GM23338 (cell line): Measurements from ENCODE around the gene PRSS36. TPM values are rescaled to one million over a fixed set of nuclear protein-coding genes. Genes with fewer than 3 reads are reported as not detected.

Experiments
- ATAC-seq: fragments of 200-7000 bp; cut with Tn5 transposase; 3 replicates; pipeline ENCODE4 v1.9.1; 2020
- DNase-seq: peaks from one replicate; pipeline ENCODE4 v3.0.0-alpha.2; 2015; ENCODE audit warnings: low spot score
- H2AFZ ChIP-seq: fragments of 200-600 bp; sonication (generic); 2 replicates; pipeline ENCODE4 v1.8.0; 2016; ENCODE audit warnings: antibody characterized with exemption, mild to moderate bottlenecking, moderate library complexity
- H3F3A ChIP-seq: fragments of 200-600 bp; sonication (generic); replicated peaks from 2 replicates; pipeline ENCODE4 v1.8.0; 2017; ENCODE audit warnings: antibody characterized with exemption, mixed run types, low read depth
- H3K27ac ChIP-seq: fragments of 200-600 bp; sonication (generic); 2 replicates; pipeline ENCODE4 v1.6.1; 2016; ENCODE audit warnings: low read depth
- H3K27me3 ChIP-seq: fragments of 200-600 bp; sonication (generic); 2 replicates; pipeline ENCODE4 v1.8.0; 2016; ENCODE audit warnings: mild to moderate bottlenecking, mixed run types, moderate library complexity; ENCODE audit not compliant: insufficient read depth
- H3K36me3 ChIP-seq: fragments of 200-600 bp; sonication (generic); 2 replicates; pipeline ENCODE4 v1.8.0; 2016; ENCODE audit warnings: mild to moderate bottlenecking; ENCODE audit not compliant: insufficient read depth
- H3K4me1 ChIP-seq: fragments of 200-600 bp; sonication (generic); 2 replicates; pipeline ENCODE4 v1.8.0; 2016; ENCODE audit warnings: mild to moderate bottlenecking, moderate library complexity; ENCODE audit not compliant: insufficient read depth
- H3K4me2 ChIP-seq: fragments of 200-600 bp; sonication (generic); 2 replicates; pipeline ENCODE4 v1.7.1; 2017; ENCODE audit warnings: mixed run types
- H3K4me3 ChIP-seq: fragments of 200-600 bp; sonication (generic); 2 replicates; pipeline ENCODE4 v1.6.1; 2016; ENCODE audit warnings: mixed run types
- H3K79me2 ChIP-seq: fragments of 200-600 bp; sonication (generic); replicated peaks from 2 replicates; pipeline ENCODE4 v1.8.0; 2017; ENCODE audit warnings: mild to moderate bottlenecking; ENCODE audit not compliant: insufficient read depth
- H3K9me2 ChIP-seq: fragments of 200-600 bp; sonication (generic); 2 replicates; pipeline ENCODE4 v1.8.0; 2017; ENCODE audit not compliant: insufficient read depth
- H4K20me1 ChIP-seq: fragments of 200-600 bp; sonication (generic); replicated peaks from 2 replicates; pipeline ENCODE4 v1.8.0; 2017; ENCODE audit warnings: mild to moderate bottlenecking; ENCODE audit not compliant: insufficient read depth
- H3K27ac Mint-ChIP-seq: 2 replicates; pipeline ENCODE4 v1.8.0; 2020; ENCODE audit warnings: inconsistent platforms, mild to moderate bottlenecking, moderate library complexity, mixed read lengths
- H3K27me3 Mint-ChIP-seq: 3 replicates; pipeline ENCODE4 v1.8.0; 2022; ENCODE audit warnings: low read depth, mild to moderate bottlenecking, moderate library complexity, mixed read lengths, inconsistent platforms; ENCODE audit not compliant: insufficient read depth, poor library complexity
- H3K36me3 Mint-ChIP-seq: 3 replicates; pipeline ENCODE4 v1.8.0; 2021; ENCODE audit warnings: low read depth, mild to moderate bottlenecking, inconsistent platforms, moderate library complexity, mixed read lengths
- H3K4me1 Mint-ChIP-seq: 3 replicates; pipeline ENCODE4 v1.8.0; 2020; ENCODE audit warnings: mild to moderate bottlenecking, inconsistent platforms, mixed read lengths
- H3K4me3 Mint-ChIP-seq: 3 replicates; pipeline ENCODE4 v1.8.0; 2021; ENCODE audit warnings: moderate library complexity, mild to moderate bottlenecking, inconsistent platforms, mixed read lengths
- H3K9me3 Mint-ChIP-seq: 3 replicates; pipeline ENCODE4 v1.8.0; 2020; ENCODE audit warnings: moderate library complexity, mild to moderate bottlenecking, inconsistent platforms, mixed read lengths
- CREB1 ChIP-seq: fragments of 250-450 bp; sonication (Bioruptor Pico); IDR thresholded peaks from 2 replicates; pipeline ENCODE4 v1.5.0; 2020; ENCODE audit warnings: low read depth, mild to moderate bottlenecking, moderate library complexity
- EZH2 ChIP-seq: fragments of 200-600 bp; sonication (generic); IDR thresholded peaks from one replicate; pipeline ENCODE4 v1.8.0; 2017; ENCODE audit warnings: antibody characterized with exemption, mild to moderate bottlenecking, low read depth; ENCODE audit not compliant: unreplicated experiment
- EZH2phosphoT487 ChIP-seq: fragments of 200-600 bp; sonication (generic); IDR thresholded peaks from one replicate; pipeline ENCODE4 v1.8.1; 2018; ENCODE audit warnings: antibody characterized with exemption; ENCODE audit not compliant: unreplicated experiment
- POLR2AphosphoS5 ChIP-seq: IDR thresholded peaks from 2 replicates; pipeline ENCODE4 v1.6.1; 2016; ENCODE audit warnings: antibody characterized with exemption, low read depth
- STAT1 ChIP-seq: IDR thresholded peaks from one replicate; pipeline ENCODE4 v1.6.1; 2016; ENCODE audit warnings: antibody characterized with exemption; ENCODE audit not compliant: unreplicated experiment
- ZNF114 ChIP-seq: fragments of 250-450 bp; sonication (Bioruptor Pico); IDR thresholded peaks from 2 replicates; pipeline ENCODE4 v1.5.0; 2020; ENCODE audit warnings: mild to moderate bottlenecking, moderate library complexity
- ZNF331 ChIP-seq: fragments of 250-450 bp; sonication (Bioruptor Pico); IDR thresholded peaks from 2 replicates; pipeline ENCODE4 v1.5.0; 2020; ENCODE audit warnings: low read depth, mild to moderate bottlenecking, moderate library complexity
- polyA plus RNA-seq: library from polyadenylated mRNA; unstranded; fragments of >200 nt; fragmentation: Nextera tagmentation; extraction: Ambion mirVana; gene quantifications from 2 replicates; pipeline ENCODE4 v1.2.1, GENCODE V29; 2016
- total RNA-seq: library from RNA; depleted of rRNA; stranded (reverse); fragments of >200 nt; shearing (Covaris generic); gene quantifications from 2 replicates; pipeline ENCODE4 v1.2.3, GENCODE V29; 2014
- TF ChIP-seq, protein P1 (sequence below), 2 experiments: fragments of 200-600 bp in 1 of 2; sonication (generic) in 1 of 2; conservative IDR thresholded peaks; 2 replicates each; pipeline versions ENCODE4 v1.5.1 to v1.6.1; 2016 to 2017; ENCODE audit warnings: antibody characterized with exemption in 2 of 2, low read depth in 2 of 2, mild to moderate bottlenecking in 2 of 2, moderate library complexity in 1 of 2
- TF ChIP-seq, protein P2 (sequence below): IDR thresholded peaks from 2 replicates; pipeline ENCODE4 v1.6.1; 2016; ENCODE audit warnings: antibody characterized with exemption
- TF ChIP-seq, protein P3 (sequence below): IDR thresholded peaks from one replicate; pipeline ENCODE4 v1.6.1; 2018; ENCODE audit warnings: antibody characterized with exemption; ENCODE audit not compliant: unreplicated experiment

The PRSS36 gene
- total and polyA plus RNA-seq, 2 experiments from 2014 or later, result 0.91 to 1.4 TPM

DNA sequence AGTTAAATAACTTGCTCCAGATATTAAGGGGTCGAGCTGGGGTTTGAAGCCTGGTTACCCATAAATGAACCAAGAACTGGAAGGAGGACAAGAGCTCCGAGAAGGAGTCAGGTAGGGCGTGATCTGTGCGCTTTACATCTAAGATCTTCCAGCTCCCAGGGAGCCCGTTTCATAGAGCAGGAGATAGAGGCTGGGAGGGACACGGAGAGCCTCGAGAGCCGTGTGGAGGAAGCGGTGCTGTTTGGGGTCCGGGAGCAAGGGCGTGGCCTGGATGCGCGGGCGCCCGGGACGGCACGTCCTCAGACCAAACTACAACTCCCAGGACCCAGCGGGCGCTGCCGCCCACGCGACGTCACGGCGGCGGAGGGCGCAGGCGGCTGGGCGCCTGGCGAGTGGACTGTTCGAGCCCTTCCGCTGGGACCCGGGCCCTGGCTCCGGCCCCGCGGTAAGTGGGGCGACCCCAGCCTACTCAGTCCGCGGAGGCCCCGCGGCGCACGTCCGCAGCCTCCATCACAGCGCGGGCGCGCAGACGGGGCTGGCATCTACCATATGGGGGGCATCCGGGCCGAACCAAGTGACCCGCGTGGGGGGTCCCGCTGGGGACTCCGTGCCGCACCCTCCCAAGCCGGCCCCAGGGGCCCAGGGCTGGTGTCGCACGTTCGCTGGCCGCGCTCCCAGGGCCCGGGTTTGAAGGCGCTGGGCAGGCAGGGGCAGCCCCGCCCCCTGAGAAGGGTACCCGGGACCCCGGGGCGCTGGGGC, 41.7 kb downstream of the PRSS36 start, which contains the start of gene BCKDK:
TSS of gene BCKDK (plus strand) at position 352 of the 759 bp plus-strand sequence. CDS start 838 bp downstream, outside the sequence.
- peak within 1 kb of the TSS; percentile 87 for H3K4me3 ChIP-seq
- H3K9me3 Mint-ChIP-seq, result peaks cover 8% of the 10 kb centered on the region
- H3K79me2 ChIP-seq, result no peaks in the 10 kb centered on the region
- H3K27me3 Mint-ChIP-seq, result peaks cover 18% of the 10 kb centered on the region
- H3K4me3 Mint-ChIP-seq, result peak within 1 kb of the TSS; percentile 77
- H2AFZ ChIP-seq, result peak within 1 kb of the TSS; percentile 96
- ATAC-seq (peak; percentile 86), DNase-seq (peak; percentile 85)
- peak within 1 kb of the TSS; percentile 87 for H3K4me2 ChIP-seq
- H4K20me1 ChIP-seq, result peaks cover 7% of the 10 kb centered on the region
- no peak within 1 kb of the TSS for H3K27ac Mint-ChIP-seq
- H3F3A ChIP-seq, result peaks cover 5% of the 10 kb centered on the region; the same call in 1 of the 2 replicates
- peaks cover 23% of the 10 kb centered on the region for H3K36me3 Mint-ChIP-seq
- H3K4me1 ChIP-seq, result peaks cover 6% of the 10 kb centered on the region; the same call in 1 of the 2 replicates
- no peak within 1 kb of the TSS for H3K27ac ChIP-seq
- peaks cover 9% of the 10 kb centered on the region; the same call in 1 of the 3 replicates for H3K4me1 Mint-ChIP-seq
- H3K36me3 ChIP-seq, result no peaks in the 10 kb centered on the region
- no peaks in the 10 kb centered on the region for H3K9me2 ChIP-seq
- no peaks in the 10 kb centered on the region for H3K27me3 ChIP-seq
- peak; percentile 91 for TF ChIP-seq CREB1 (CRISPR knock-in tag)
- no peak for TF ChIP-seq STAT1
- TF ChIP-seq, protein P1, sequence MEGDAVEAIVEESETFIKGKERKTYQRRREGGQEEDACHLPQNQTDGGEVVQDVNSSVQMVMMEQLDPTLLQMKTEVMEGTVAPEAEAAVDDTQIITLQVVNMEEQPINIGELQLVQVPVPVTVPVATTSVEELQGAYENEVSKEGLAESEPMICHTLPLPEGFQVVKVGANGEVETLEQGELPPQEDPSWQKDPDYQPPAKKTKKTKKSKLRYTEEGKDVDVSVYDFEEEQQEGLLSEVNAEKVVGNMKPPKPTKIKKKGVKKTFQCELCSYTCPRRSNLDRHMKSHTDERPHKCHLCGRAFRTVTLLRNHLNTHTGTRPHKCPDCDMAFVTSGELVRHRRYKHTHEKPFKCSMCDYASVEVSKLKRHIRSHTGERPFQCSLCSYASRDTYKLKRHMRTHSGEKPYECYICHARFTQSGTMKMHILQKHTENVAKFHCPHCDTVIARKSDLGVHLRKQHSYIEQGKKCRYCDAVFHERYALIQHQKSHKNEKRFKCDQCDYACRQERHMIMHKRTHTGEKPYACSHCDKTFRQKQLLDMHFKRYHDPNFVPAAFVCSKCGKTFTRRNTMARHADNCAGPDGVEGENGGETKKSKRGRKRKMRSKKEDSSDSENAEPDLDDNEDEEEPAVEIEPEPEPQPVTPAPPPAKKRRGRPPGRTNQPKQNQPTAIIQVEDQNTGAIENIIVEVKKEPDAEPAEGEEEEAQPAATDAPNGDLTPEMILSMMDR (conservative IDR thresholded peaks at IDR 0.05; ENCODE audit: low read depth in 2 of 2), result no peak
- no peak for TF ChIP-seq EZH2
- TF ChIP-seq ZNF331 (CRISPR knock-in tag), result no peak
- TF ChIP-seq, protein P2, sequence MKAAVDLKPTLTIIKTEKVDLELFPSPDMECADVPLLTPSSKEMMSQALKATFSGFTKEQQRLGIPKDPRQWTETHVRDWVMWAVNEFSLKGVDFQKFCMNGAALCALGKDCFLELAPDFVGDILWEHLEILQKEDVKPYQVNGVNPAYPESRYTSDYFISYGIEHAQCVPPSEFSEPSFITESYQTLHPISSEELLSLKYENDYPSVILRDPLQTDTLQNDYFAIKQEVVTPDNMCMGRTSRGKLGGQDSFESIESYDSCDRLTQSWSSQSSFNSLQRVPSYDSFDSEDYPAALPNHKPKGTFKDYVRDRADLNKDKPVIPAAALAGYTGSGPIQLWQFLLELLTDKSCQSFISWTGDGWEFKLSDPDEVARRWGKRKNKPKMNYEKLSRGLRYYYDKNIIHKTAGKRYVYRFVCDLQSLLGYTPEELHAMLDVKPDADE, result peak; percentile 85
- TF ChIP-seq POLR2AphosphoS5, result peak; percentile 56
- no peak for TF ChIP-seq ZNF114 (CRISPR knock-in tag)

DNA sequence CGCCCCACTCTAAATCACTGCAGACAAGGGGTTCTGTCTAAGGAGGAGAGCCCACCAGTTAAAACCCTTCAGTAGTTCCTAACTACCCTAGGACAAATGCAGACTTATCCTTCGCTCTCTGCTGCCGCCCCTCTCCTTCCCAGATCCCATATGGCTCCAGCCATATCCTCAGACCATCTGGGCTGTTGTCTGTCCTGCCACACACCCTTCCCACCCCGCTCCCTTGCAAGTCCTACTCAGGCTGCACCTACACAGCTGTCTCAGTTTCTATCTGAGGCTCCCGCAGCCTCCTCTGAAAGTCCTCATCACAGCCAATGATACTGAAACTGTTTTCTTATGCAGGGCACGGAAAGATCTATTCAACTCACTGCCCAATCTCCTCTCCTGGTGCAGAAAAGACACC, 42.4 kb downstream of the PRSS36 start:
- TF ChIP-seq, protein P2, result no peak
- TF ChIP-seq, protein P3, sequence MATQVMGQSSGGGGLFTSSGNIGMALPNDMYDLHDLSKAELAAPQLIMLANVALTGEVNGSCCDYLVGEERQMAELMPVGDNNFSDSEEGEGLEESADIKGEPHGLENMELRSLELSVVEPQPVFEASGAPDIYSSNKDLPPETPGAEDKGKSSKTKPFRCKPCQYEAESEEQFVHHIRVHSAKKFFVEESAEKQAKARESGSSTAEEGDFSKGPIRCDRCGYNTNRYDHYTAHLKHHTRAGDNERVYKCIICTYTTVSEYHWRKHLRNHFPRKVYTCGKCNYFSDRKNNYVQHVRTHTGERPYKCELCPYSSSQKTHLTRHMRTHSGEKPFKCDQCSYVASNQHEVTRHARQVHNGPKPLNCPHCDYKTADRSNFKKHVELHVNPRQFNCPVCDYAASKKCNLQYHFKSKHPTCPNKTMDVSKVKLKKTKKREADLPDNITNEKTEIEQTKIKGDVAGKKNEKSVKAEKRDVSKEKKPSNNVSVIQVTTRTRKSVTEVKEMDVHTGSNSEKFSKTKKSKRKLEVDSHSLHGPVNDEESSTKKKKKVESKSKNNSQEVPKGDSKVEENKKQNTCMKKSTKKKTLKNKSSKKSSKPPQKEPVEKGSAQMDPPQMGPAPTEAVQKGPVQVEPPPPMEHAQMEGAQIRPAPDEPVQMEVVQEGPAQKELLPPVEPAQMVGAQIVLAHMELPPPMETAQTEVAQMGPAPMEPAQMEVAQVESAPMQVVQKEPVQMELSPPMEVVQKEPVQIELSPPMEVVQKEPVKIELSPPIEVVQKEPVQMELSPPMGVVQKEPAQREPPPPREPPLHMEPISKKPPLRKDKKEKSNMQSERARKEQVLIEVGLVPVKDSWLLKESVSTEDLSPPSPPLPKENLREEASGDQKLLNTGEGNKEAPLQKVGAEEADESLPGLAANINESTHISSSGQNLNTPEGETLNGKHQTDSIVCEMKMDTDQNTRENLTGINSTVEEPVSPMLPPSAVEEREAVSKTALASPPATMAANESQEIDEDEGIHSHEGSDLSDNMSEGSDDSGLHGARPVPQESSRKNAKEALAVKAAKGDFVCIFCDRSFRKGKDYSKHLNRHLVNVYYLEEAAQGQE, result no peak
- TF ChIP-seq EZH2phosphoT487, result no peak
- TF ChIP-seq ZNF331 (CRISPR knock-in tag), result no peak
- H2AFZ ChIP-seq, result peak overlapping the region; percentile 96

More for the DNA sequence above, 42.4 kb downstream of the PRSS36 start:
- Histone ChIP-seq H4K20me1 (peaks cover under 1% of the 10 kb centered on the region), H3K27ac (no peak overlapping the region), H3K79me2 (no peaks in the 10 kb centered on the region), H3K4me3 (peak overlapping the region; percentile 87; the same call in 1 of the 2 replicates), H3K9me2 (no peaks in the 10 kb centered on the region), H3K36me3 (no peaks in the 10 kb centered on the region), H3K4me2 (peak overlapping the region; percentile 87), H3F3A (peaks cover 5% of the 10 kb centered on the region; the same call in 1 of the 2 replicates), H3K4me1 (peaks cover 6% of the 10 kb centered on the region; the same call in 1 of the 2 replicates), H3K27me3 (no peaks in the 10 kb centered on the region)
- Mint-ChIP-seq H3K36me3 (peaks cover 21% of the 10 kb centered on the region), H3K27me3 (peaks cover 18% of the 10 kb centered on the region), H3K4me1 (peaks cover 9% of the 10 kb centered on the region; the same call in 1 of the 3 replicates), H3K27ac (no peak overlapping the region), H3K4me3 (peak overlapping the region; percentile 77), H3K9me3 (peaks cover 15% of the 10 kb centered on the region)
- ATAC-seq (no peak), DNase-seq (no peak)
